Measurements from ENCODE around the gene ENOX1.

- TF ChIP-seq ZNF121 (CRISPR knock-in tag; IDR thresholded peaks at IDR 0.05) (no peak), CTCF (IDR thresholded peaks at IDR 0.05) (no peak), MAX (CRISPR knock-in tag; IDR thresholded peaks at IDR 0.05) (no peak), SMAD3 (CRISPR knock-in tag; IDR thresholded peaks at IDR 0.05; ENCODE audit: borderline replicate concordance) (no peak), ATF3 (CRISPR knock-in tag; conservative IDR thresholded peaks at IDR 0.05) (no peak), PREB (CRISPR knock-in tag; IDR thresholded peaks at IDR 0.05; ENCODE audit: borderline replicate concordance) (no peak), FOXK1 (CRISPR knock-in tag; IDR thresholded peaks at IDR 0.05) (no peak), CREB1 (CRISPR knock-in tag; IDR thresholded peaks at IDR 0.05) (no peak), KAT7 (CRISPR knock-in tag; IDR thresholded peaks at IDR 0.05; ENCODE audit: borderline replicate concordance) (no peak), NFYB (CRISPR knock-in tag; conservative IDR thresholded peaks at IDR 0.05; ENCODE audit: low read depth) (no peak), ZNF425 (CRISPR knock-in tag; conservative IDR thresholded peaks at IDR 0.05) (no peak)
These were observed 322.1 kb downstream of the ENOX1 start for GRCh38 chr13:43464578-43465264.
